HCT116 (cell line): ENCODE results near the gene AGAP1. TPM values are rescaled to one million over a fixed set of nuclear protein-coding genes. Genes with fewer than 3 reads are reported as not detected.

Experiments used
- ATAC-seq: fragments of 200-7000 bp; cut with Tn5 transposase; 2 replicates; pipeline ENCODE4 v1.9.1; 2020; ENCODE audit warnings: mild to moderate bottlenecking, moderate library complexity
- BruUV-seq: library from RNA; stranded (reverse); fragments of 400-500 nt; replicated peaks from 2 replicates; lab custom pipeline; 2021; lab: Mats Ljungman, UMichigan
- CTCF ChIA-PET: fragments of 300-600 bp; sonication (Branson Sonifier 250); formaldehyde crosslinking; loops from one replicate; lab custom pipeline; 2021; ENCODE audit warnings: antibody characterized with exemption; lab: Charles Lee
- POLR2A ChIA-PET: fragments of 300-600, 350-600 bp; sonication (Branson Sonifier 250); formaldehyde crosslinking; loops from one replicate; lab custom pipeline; 2021; ENCODE audit warnings: antibody characterized with exemption; lab: Charles Lee
- RAD21 ChIA-PET, 2 experiments: fragments of 300-600 bp; sonication (Branson Sonifier 250); formaldehyde crosslinking; loops; one replicate each; lab custom pipeline; 2023; ENCODE audit warnings: low total read pairs in 2 of 2; ENCODE audit not compliant: uncharacterized antibody in 2 of 2, unreplicated experiment in 2 of 2, low non-redundant PET in 1 of 2; lab: Charles Lee
- DNase-seq: peaks from one replicate; pipeline ENCODE4 v3.0.0-alpha.2; 2010; ENCODE audit warnings: low read depth, low spot score
- H2AFZ ChIP-seq: fragments of 200-600 bp; shearing (Covaris generic), sonication (generic); 2 replicates; pipeline ENCODE4 v1.6.1; 2017; ENCODE audit warnings: low read depth, mixed run types, mixed read lengths, antibody characterized with exemption, low read length; ENCODE audit not compliant: poor library complexity, severe bottlenecking
- H3K27ac ChIP-seq: 2 replicates; pipeline ENCODE4 v1.5.1; 2012; ENCODE audit warnings: low read depth, low read length
- H3K27me3 ChIP-seq: fragments of 200-600 bp; sonication (generic); 2 replicates; pipeline ENCODE4 v1.6.1; 2016; ENCODE audit warnings: mixed run types, low read length, mixed read lengths; ENCODE audit not compliant: insufficient read depth
- H3K36me3 ChIP-seq, 2 experiments: fragments of 200-500 bp in 1 of 2; fragments of 200-600 bp in 1 of 2; sonication (Bioruptor generic) in 1 of 2; sonication (generic) in 1 of 2; 2 replicates each; pipeline versions ENCODE4 v1.5.1 to v1.6.1; 2014 to 2016; ENCODE audit warnings: low read length in 2 of 2, inconsistent platforms in 1 of 2, mixed read lengths in 1 of 2, mixed run types in 1 of 2; ENCODE audit not compliant: insufficient read depth in 2 of 2, control insufficient read depth in 1 of 2
- H3K4me1 ChIP-seq, 2 experiments: fragments of 200-600 bp in 1 of 2; sonication (generic) in 1 of 2; 2 replicates each; pipeline versions ENCODE4 v1.5.1 to v1.6.1; 2012 to 2017; ENCODE audit warnings: low read length in 2 of 2, inconsistent platforms in 1 of 2, mild to moderate bottlenecking in 1 of 2, mixed read lengths in 1 of 2, mixed run types in 1 of 2, moderate library complexity in 1 of 2; ENCODE audit not compliant: insufficient read depth in 2 of 2, control insufficient read depth in 1 of 2
- H3K4me2 ChIP-seq: fragments of 200-600 bp; sonication (generic); 2 replicates; pipeline ENCODE4 v1.6.1; 2017; ENCODE audit warnings: mixed run types, low read length, mixed read lengths
- H3K4me3 ChIP-seq, 2 experiments: fragments of 200-600 bp in 1 of 2; sonication (generic) in 1 of 2; replicated peaks in 1 of 2; 2 replicates each; pipeline ENCODE4 v1.5.1; 2011 to 2016; ENCODE audit warnings: low read length in 2 of 2, control low read depth in 1 of 2, low read depth in 1 of 2, mild to moderate bottlenecking in 1 of 2, mixed read lengths in 1 of 2, mixed run types in 1 of 2
- H3K79me2 ChIP-seq: fragments of 200-600 bp; sonication (generic); 2 replicates; pipeline ENCODE4 v1.6.1; 2017; ENCODE audit warnings: mild to moderate bottlenecking, mixed run types, low read length, moderate library complexity, mixed read lengths; ENCODE audit not compliant: insufficient read depth
- H3K9ac ChIP-seq: fragments of 200-600 bp; sonication (generic); 2 replicates; pipeline ENCODE4 v1.6.1; 2016; ENCODE audit warnings: low read length, mixed read lengths
- H3K9me2 ChIP-seq: fragments of 200-600 bp; sonication (generic), shearing (Covaris generic); 2 replicates; pipeline ENCODE4 v1.6.1; 2017; ENCODE audit warnings: mixed run types, mild to moderate bottlenecking, moderate library complexity; ENCODE audit not compliant: insufficient read depth
- H3K9me3 ChIP-seq, 2 experiments: fragments of 200-500 bp in 1 of 2; fragments of 200-600 bp in 1 of 2; sonication (Bioruptor generic) in 1 of 2; sonication (generic) in 1 of 2; 2 replicates each; pipeline ENCODE4 v1.6.1; 2014 to 2017; ENCODE audit warnings: low read length in 2 of 2, mixed read lengths in 2 of 2, inconsistent platforms in 1 of 2, low read depth in 1 of 2, mild to moderate bottlenecking in 1 of 2, mixed run types in 1 of 2, moderate library complexity in 1 of 2; ENCODE audit not compliant: control insufficient read depth in 1 of 2, insufficient read depth in 1 of 2
- H4K20me1 ChIP-seq: fragments of 200-600 bp; sonication (generic), shearing (Covaris generic); 2 replicates; pipeline ENCODE4 v1.6.1; 2017; ENCODE audit warnings: mixed run types, mild to moderate bottlenecking, moderate library complexity; ENCODE audit not compliant: insufficient read depth
- CBX3 ChIP-seq: IDR thresholded peaks from 2 replicates; pipeline ENCODE4 v1.6.1; 2012; ENCODE audit warnings: low read depth
- CEBPB ChIP-seq: IDR thresholded peaks from 2 replicates; pipeline ENCODE4 v1.6.1; 2012; ENCODE audit warnings: low read depth
- EGR1 ChIP-seq: IDR thresholded peaks from 2 replicates; pipeline ENCODE4 v1.6.1; 2012; ENCODE audit warnings: low read depth
- EZH2 ChIP-seq: fragments of 200-600 bp; sonication (generic); IDR thresholded peaks from 2 replicates; pipeline ENCODE4 v1.6.1; 2017; ENCODE audit warnings: antibody characterized with exemption, mixed run types
- FOSL1 ChIP-seq: IDR thresholded peaks from 2 replicates; pipeline ENCODE4 v1.6.1; 2012; ENCODE audit warnings: low read depth
- JUND ChIP-seq: IDR thresholded peaks from 2 replicates; pipeline ENCODE4 v1.6.1; 2012
- POLR2A ChIP-seq: IDR thresholded peaks from 2 replicates; pipeline ENCODE4 v1.7.0; 2011; ENCODE audit warnings: borderline replicate concordance; ENCODE audit not compliant: insufficient read depth, insufficient read length; ENCODE audit errors: extremely low read depth
- RAD21 ChIP-seq: IDR thresholded peaks from 2 replicates; pipeline ENCODE4 v1.6.1; 2012; ENCODE audit warnings: low read depth, mild to moderate bottlenecking
- REST ChIP-seq: IDR thresholded peaks from 2 replicates; pipeline ENCODE4 v1.6.1; 2012; ENCODE audit warnings: low read depth
- SP1 ChIP-seq: IDR thresholded peaks from 2 replicates; pipeline ENCODE4 v1.6.1; 2012; ENCODE audit warnings: low read depth
- ZFX ChIP-seq: fragments of 450-650 bp; IDR thresholded peaks from 2 replicates; pipeline ENCODE4 v1.6.1; 2017
- intact Hi-C: fragments of 100-400 bp; cut with micrococcal nuclease; formaldehyde crosslinking; loops from 2 replicates; pipeline ENCODE4 v1.10.0; 2022
- total RNA-seq: library from RNA; stranded (reverse); gene quantifications from one replicate; pipeline ENCODE4 v1.2.1, GENCODE V29; 2021; ENCODE audit not compliant: unreplicated experiment

The AGAP1 gene
- total RNA-seq, 1 experiment from 2014 or later = 43.8 TPM

GRCh38 chr2:235467588-235467987 lies 26.3 kb upstream of the AGAP1 start:
- POLR2A ChIA-PET = interaction anchor here (0.6 to 0.7 kb wide), 2 partner anchors 14 to 222 kb away, joined by 3 to 4 read pairs; no protein-coding TSS in a partner anchor
- no peak overlapping the region for H2AFZ ChIP-seq
- TF ChIP-seq SP1 (no peak), CEBPB (no peak), REST (no peak), CBX3 (no peak), EZH2 (no peak), FOSL1 (no peak), EGR1 (no peak), POLR2A (no peak), ZFX (no peak), RAD21 (no peak), JUND (no peak)
- CTCF ChIA-PET = no interaction called here
- RAD21 ChIA-PET = interaction anchor here in 1 of 2 experiments (0.6 kb wide), 1 partner anchor 966 kb away, joined by 3 read pairs; no protein-coding TSS in a partner anchor
- no peaks in the 10 kb centered on the region for H3K9me2 ChIP-seq
- no peak overlapping the region for H3K4me3 ChIP-seq
- H3K27ac ChIP-seq = no peak overlapping the region
- H3K4me1 ChIP-seq = peaks cover 6 to 12% of the 10 kb centered on the region in 2 experiments; a peak in 3 of 4 replicates
- no peaks in the 10 kb centered on the region for H3K27me3 ChIP-seq
- H3K4me2 ChIP-seq = no peak overlapping the region
- H4K20me1 ChIP-seq = no peaks in the 10 kb centered on the region
- no peaks in the 10 kb centered on the region for H3K9me3 ChIP-seq
- H3K79me2 ChIP-seq = no peaks in the 10 kb centered on the region
- DNase-seq (no peak), ATAC-seq (no peak)
- BruUV-seq = no TSS peak
- H3K36me3 ChIP-seq = no peaks in the 10 kb centered on the region
- intact Hi-C loops = no loop called here
- H3K9ac ChIP-seq = no peak overlapping the region
